HL-60/S4 treated with phorbol 12-myristate 13-acetate at 8.2 ng/mL for 4 days and 3 days (cell line): ENCODE results near the gene KBTBD2.
"Not testable (repeated sequence)": the region's sequence is repeated elsewhere in the genome, so short reads cannot be mapped to it uniquely, and the experiment has no call there.

Experiments
- in situ Hi-C: fragments of 300-500 bp; cut with MboI; formaldehyde crosslinking; loops from 2 replicates; pipeline ENCODE4 v1.15.0; 2022; ENCODE audit warnings: low sequenced_read_pairs

The KBTBD2 gene

GRCh38 chr7:32857063-32857462, 34.5 kb downstream of the KBTBD2 start:
- in situ Hi-C loops, result not testable (repeated sequence)

- in situ Hi-C loops, result not testable (repeated sequence)
Observed at GRCh38 chr7:32855837-32856775, 35.5 kb downstream of the KBTBD2 start.

GRCh38 chr7:32850654-32851053, 40.9 kb downstream of the KBTBD2 start:
- in situ Hi-C loops, result not testable (repeated sequence)

GRCh38 chr7:32848655-32849054, 42.9 kb downstream of the KBTBD2 start:
- in situ Hi-C loops, result not testable (repeated sequence)

GRCh38 chr7:32846630-32847225, 44.8 kb downstream of the KBTBD2 start:
- in situ Hi-C loops, result no loop called here

- in situ Hi-C loops, result not testable (repeated sequence)
Observed at GRCh38 chr7:32844748-32845147, 46.8 kb downstream of the KBTBD2 start.

- in situ Hi-C loops, result not testable (repeated sequence)
Observed at GRCh38 chr7:32843763-32844162, 47.8 kb downstream of the KBTBD2 start.

- in situ Hi-C loops, result not testable (repeated sequence)
Observed at GRCh38 chr7:32839846-32840245, 51.7 kb downstream of the KBTBD2 start.

- in situ Hi-C loops, result not testable (repeated sequence)
Observed at GRCh38 chr7:32828996-32829752, 62.4 kb downstream of the KBTBD2 start.
